PFSK-1 (cell line): ENCODE measurements around the gene PLRG1.

ENCODE experiments used
- POLR2AphosphoS5 ChIP-seq: IDR thresholded peaks from 2 replicates; pipeline ENCODE4 v1.6.1; 2012; ENCODE audit warnings: low read depth, mild to moderate bottlenecking, control low read depth, low read length, moderate library complexity
- SIN3A ChIP-seq: IDR thresholded peaks from 2 replicates; pipeline ENCODE4 v1.6.1; 2012; ENCODE audit warnings: mild to moderate bottlenecking, low read length, moderate library complexity, borderline replicate concordance; ENCODE audit not compliant: insufficient read depth
- TF ChIP-seq, protein P1 (sequence below), 2 experiments: IDR thresholded peaks; 2 replicates each; pipeline versions ENCODE4 v1.6.1 to v1.8.0; 2011 to 2012; ENCODE audit warnings: low read depth in 2 of 2, low read length in 2 of 2, control low read depth in 1 of 2, inconsistent platforms in 1 of 2, mild to moderate bottlenecking in 1 of 2, moderate library complexity in 1 of 2; ENCODE audit not compliant: insufficient read depth in 1 of 2

DNA sequence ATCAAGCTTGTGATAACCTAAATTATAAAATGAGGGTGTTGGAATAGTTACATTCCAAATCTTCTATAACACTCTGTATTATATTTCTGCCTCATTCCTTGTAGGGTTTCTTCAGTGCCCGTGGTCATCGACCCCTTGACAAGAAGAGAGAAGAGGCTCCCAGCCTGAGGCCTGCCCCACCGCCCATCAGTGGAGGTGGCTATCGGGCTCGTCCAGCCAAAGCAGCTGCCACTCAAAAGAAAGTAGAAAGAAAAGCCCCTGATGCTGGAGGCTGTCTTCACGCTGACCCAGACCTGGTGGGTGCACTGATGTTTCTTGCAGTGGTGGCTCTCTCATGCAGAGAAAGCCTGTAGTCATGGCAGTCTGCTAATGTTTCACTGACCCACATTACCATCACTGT, 15.5 kb upstream of the PLRG1 start:
- TF ChIP-seq, protein P1, sequence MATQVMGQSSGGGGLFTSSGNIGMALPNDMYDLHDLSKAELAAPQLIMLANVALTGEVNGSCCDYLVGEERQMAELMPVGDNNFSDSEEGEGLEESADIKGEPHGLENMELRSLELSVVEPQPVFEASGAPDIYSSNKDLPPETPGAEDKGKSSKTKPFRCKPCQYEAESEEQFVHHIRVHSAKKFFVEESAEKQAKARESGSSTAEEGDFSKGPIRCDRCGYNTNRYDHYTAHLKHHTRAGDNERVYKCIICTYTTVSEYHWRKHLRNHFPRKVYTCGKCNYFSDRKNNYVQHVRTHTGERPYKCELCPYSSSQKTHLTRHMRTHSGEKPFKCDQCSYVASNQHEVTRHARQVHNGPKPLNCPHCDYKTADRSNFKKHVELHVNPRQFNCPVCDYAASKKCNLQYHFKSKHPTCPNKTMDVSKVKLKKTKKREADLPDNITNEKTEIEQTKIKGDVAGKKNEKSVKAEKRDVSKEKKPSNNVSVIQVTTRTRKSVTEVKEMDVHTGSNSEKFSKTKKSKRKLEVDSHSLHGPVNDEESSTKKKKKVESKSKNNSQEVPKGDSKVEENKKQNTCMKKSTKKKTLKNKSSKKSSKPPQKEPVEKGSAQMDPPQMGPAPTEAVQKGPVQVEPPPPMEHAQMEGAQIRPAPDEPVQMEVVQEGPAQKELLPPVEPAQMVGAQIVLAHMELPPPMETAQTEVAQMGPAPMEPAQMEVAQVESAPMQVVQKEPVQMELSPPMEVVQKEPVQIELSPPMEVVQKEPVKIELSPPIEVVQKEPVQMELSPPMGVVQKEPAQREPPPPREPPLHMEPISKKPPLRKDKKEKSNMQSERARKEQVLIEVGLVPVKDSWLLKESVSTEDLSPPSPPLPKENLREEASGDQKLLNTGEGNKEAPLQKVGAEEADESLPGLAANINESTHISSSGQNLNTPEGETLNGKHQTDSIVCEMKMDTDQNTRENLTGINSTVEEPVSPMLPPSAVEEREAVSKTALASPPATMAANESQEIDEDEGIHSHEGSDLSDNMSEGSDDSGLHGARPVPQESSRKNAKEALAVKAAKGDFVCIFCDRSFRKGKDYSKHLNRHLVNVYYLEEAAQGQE (IDR thresholded peaks at IDR 0.05; ENCODE audit: insufficient read depth in 1 of 2, low read depth in 2 of 2, low read length in 2 of 2), result no peak
- TF ChIP-seq POLR2AphosphoS5 (no peak), SIN3A (no peak)
